K562 (cell line): Measurements from ENCODE around the gene CACNG7. TPM values are rescaled to one million over a fixed set of nuclear protein-coding genes. Genes with fewer than 3 reads are reported as not detected.

ENCODE experiments used
- CEBPG ChIP-seq, 3 experiments: fragments of 200-800 bp in 1 of 3; sonication (Bioruptor generic) in 1 of 3; sonication (generic) in 1 of 3; formaldehyde crosslinking in 1 of 3; IDR thresholded peaks in 2 of 3; conservative IDR thresholded peaks in 1 of 3; 2 replicates each; pipeline versions ENCODE4 v1.6.1 to v1.8.0; 2016 to 2022; ENCODE audit warnings: missing compliant biosample characterization in 2 of 3, missing genetic modification characterization in 2 of 3, mild to moderate bottlenecking in 1 of 3, missing genetic modification reagents in 1 of 3
- COPS2 ChIP-seq: fragments of 450-650 bp; conservative IDR thresholded peaks from 2 replicates; pipeline ENCODE4 v1.6.1; 2016; ENCODE audit warnings: mild to moderate bottlenecking, moderate library complexity
- CXXC5 ChIP-seq: fragments of 250-450 bp; sonication (Bioruptor Pico); IDR thresholded peaks from 2 replicates; pipeline ENCODE4 v1.8.0; 2022; ENCODE audit warnings: inconsistent platforms, mild to moderate bottlenecking, moderate library complexity
- DPF2 ChIP-seq: fragments of 450-650 bp; IDR thresholded peaks from 2 replicates; pipeline ENCODE4 v1.6.1; 2016
- HBP1 ChIP-seq: fragments of 450-650 bp; formaldehyde crosslinking; IDR thresholded peaks from 2 replicates; pipeline ENCODE4 v1.4.0; 2022; ENCODE audit warnings: missing genetic modification characterization
- HLTF ChIP-seq: fragments of 450-650 bp; IDR thresholded peaks from 2 replicates; pipeline ENCODE4 v1.6.1; 2016
- IRF1 ChIP-seq: sonication (generic); formaldehyde crosslinking; IDR thresholded peaks from 2 replicates; pipeline ENCODE4 v1.8.0; 2022; ENCODE audit warnings: missing genetic modification reagents, mild to moderate bottlenecking, borderline replicate concordance
- MAZ ChIP-seq, 2 experiments: fragments of 450-650 bp in 1 of 2; sonication (generic) in 1 of 2; formaldehyde crosslinking; IDR thresholded peaks in 1 of 2; conservative IDR thresholded peaks in 1 of 2; 2 replicates each; pipeline versions ENCODE4 v1.4.0 to v1.5.0; 2020; ENCODE audit warnings: mild to moderate bottlenecking in 1 of 2, missing genetic modification reagents in 1 of 2
- MCM3 ChIP-seq: fragments of 450-650 bp; IDR thresholded peaks from 2 replicates; pipeline ENCODE4 v1.6.1; 2016
- SIRT6 ChIP-seq: IDR thresholded peaks from one replicate; pipeline ENCODE4 v1.6.1; 2012; ENCODE audit warnings: low read depth, mild to moderate bottlenecking, control low read depth, inconsistent platforms, low read length, moderate library complexity
- SNRNP70 ChIP-seq: fragments of 200-400 bp; formaldehyde crosslinking; optimal IDR thresholded peaks from 2 replicates; pipeline ENCODE3; 2017; ENCODE audit warnings: low read depth, low read length
- TBP ChIP-seq: optimal IDR thresholded peaks from 2 replicates; pipeline ENCODE3; 2011; ENCODE audit warnings: low read depth, low read length, improper control_type of control experiment
- YBX1 ChIP-seq: fragments of 450-650 bp; IDR thresholded peaks from 2 replicates; pipeline ENCODE4 v1.7.1; 2016; ENCODE audit warnings: mild to moderate bottlenecking
- ZBTB8A ChIP-seq: fragments of 450-650 bp; IDR thresholded peaks from 2 replicates; pipeline ENCODE4 v1.6.1; 2018; ENCODE audit warnings: mild to moderate bottlenecking, moderate library complexity; ENCODE audit not compliant: partially characterized antibody
- ZFP36 ChIP-seq: fragments of 150-350 bp; IDR thresholded peaks from 2 replicates; pipeline ENCODE4 v1.6.1; 2018; ENCODE audit warnings: low read length, low read depth; ENCODE audit not compliant: partially characterized antibody
- ZNF655 ChIP-seq: fragments of 250-450 bp; sonication (Bioruptor Pico); IDR thresholded peaks from 2 replicates; pipeline ENCODE4 v1.5.0; 2021
- ZNF830 ChIP-seq: fragments of 250-450 bp; sonication (Bioruptor Pico); IDR thresholded peaks from 2 replicates; pipeline ENCODE4 v1.5.0; 2021; ENCODE audit warnings: mild to moderate bottlenecking
- polyA plus RNA-seq, 8 experiments: library from polyadenylated mRNA; depleted of rRNA in 4 of 8; stranded (reverse) in 5 of 8; unstranded in 3 of 8; fragments of >200 nt; fragmentation: Nextera tagmentation in 2 of 8; fragmentation: Illumina TruSeq in 1 of 8; extraction: Ambion mirVana in 2 of 8; extraction: Trizol in 1 of 8; gene quantifications; 2 replicates each; pipeline versions ENCODE4 v1.2.1 to v1.2.3, GENCODE V29; 2011 to 2014; ENCODE audit warnings: inconsistent platforms in 1 of 8, missing spikeins in 1 of 8
- total RNA-seq, 7 experiments: library from RNA; depleted of rRNA in 6 of 7; stranded (reverse); fragments of >200 nt in 6 of 7; fragmentation: Illumina TruSeq in 2 of 7; extraction: Trizol in 2 of 7; gene quantifications; 2 replicates each; pipeline versions ENCODE4 v1.2.1 to v1.2.3, GENCODE V29; 2011 to 2021; ENCODE audit warnings: low replicate concordance in 1 of 7
- TF ChIP-seq, protein P1 (sequence below), 2 experiments: IDR thresholded peaks in 1 of 2; conservative IDR thresholded peaks in 1 of 2; 2 replicates each; pipeline ENCODE4 v1.6.1; 2016; ENCODE audit warnings: low read depth in 2 of 2, mild to moderate bottlenecking in 1 of 2, missing compliant biosample characterization in 1 of 2, missing genetic modification characterization in 1 of 2, moderate library complexity in 1 of 2
- TF ChIP-seq, protein P2 (sequence below), 2 experiments: fragments of 450-650 bp; conservative IDR thresholded peaks; 2 replicates each; pipeline ENCODE4 v1.6.1; 2017; ENCODE audit warnings: mild to moderate bottlenecking in 2 of 2, moderate library complexity in 2 of 2

The CACNG7 gene
- total and polyA plus RNA-seq, 9 of the 15 experiments (the other 6 are each of a cell fraction or from before 2014, with no cell fraction given): not detected

DNA sequence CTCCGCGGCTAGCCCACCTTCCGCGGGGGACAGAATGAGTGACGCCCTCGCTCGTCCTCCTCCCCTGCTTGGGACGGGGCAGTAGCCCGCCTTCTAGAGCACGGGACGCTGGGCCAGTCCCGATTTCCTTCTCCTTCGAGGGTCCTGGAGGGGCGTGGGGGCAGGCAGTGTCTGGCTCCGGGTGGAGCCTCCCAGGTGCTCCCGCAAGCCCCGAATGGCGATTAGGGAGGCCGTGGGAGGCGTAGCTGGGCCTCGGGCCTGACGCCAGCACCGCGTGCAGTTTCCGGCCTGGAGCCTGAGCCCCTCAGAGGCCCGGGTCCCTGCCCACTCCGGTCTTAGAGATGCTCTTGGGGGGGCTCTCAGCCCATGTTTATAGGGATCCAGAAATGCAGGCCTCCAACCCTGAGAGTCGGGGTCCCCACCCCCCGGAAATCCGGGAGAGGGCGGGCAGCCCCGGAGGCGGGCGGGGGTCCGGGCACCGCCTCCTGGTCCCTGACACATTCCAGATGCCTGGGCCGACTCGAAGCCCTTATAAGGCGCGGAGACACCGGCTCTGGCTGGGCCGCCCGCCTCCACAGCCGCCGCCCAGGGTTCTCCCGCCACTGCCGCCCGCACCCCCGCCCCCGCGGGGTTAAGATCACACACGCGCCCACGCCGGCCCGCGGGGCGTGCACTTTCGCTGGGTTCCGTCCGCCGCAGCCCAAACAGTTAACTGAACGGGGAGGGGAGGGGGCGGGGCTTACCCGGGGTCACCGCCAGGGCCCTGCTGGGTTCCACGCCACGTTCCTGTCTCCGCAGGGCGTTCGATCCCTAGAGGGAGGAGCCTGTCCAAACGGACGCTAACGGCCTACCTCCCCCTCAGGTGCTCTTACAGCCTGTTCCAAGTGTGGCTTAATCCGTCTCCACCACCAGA lies 39.9 kb upstream of the CACNG7 start (continued):
- TF ChIP-seq HBP1: no peak
- TF ChIP-seq MCM3: no peak
- no peak for TF ChIP-seq HLTF
- TF ChIP-seq, protein P1, sequence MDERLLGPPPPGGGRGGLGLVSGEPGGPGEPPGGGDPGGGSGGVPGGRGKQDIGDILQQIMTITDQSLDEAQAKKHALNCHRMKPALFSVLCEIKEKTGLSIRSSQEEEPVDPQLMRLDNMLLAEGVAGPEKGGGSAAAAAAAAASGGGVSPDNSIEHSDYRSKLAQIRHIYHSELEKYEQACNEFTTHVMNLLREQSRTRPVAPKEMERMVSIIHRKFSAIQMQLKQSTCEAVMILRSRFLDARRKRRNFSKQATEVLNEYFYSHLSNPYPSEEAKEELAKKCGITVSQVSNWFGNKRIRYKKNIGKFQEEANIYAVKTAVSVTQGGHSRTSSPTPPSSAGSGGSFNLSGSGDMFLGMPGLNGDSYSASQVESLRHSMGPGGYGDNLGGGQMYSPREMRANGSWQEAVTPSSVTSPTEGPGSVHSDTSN (CRISPR knock-in tag; IDR thresholded peaks at IDR 0.05; ENCODE audit: low read depth): no peak
- TF ChIP-seq, protein P1 (tag; conservative IDR thresholded peaks at IDR 0.05; ENCODE audit: low read depth): no peak
- TF ChIP-seq, protein P2, sequence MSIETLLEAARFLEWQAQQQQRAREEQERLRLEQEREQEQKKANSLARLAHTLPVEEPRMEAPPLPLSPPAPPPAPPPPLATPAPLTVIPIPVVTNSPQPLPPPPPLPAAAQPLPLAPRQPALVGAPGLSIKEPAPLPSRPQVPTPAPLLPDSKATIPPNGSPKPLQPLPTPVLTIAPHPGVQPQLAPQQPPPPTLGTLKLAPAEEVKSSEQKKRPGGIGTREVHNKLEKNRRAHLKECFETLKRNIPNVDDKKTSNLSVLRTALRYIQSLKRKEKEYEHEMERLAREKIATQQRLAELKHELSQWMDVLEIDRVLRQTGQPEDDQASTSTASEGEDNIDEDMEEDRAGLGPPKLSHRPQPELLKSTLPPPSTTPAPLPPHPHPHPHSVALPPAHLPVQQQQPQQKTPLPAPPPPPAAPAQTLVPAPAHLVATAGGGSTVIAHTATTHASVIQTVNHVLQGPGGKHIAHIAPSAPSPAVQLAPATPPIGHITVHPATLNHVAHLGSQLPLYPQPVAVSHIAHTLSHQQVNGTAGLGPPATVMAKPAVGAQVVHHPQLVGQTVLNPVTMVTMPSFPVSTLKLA (conservative IDR thresholded peaks at IDR 0.05): peak; percentile 91 to 95
- TF ChIP-seq TBP: peak; percentile 70
- no peak for TF ChIP-seq SIRT6
- TF ChIP-seq MAZ (CRISPR knock-in tag; conservative IDR thresholded peaks at IDR 0.05 in 1 of 2, IDR thresholded peaks at IDR 0.05 in 1 of 2): peak; percentile 79 to 82
- no peak for TF ChIP-seq ZNF655
- TF ChIP-seq CXXC5 (CRISPR knock-in tag): peak; percentile 92
- TF ChIP-seq ZNF830: no peak
- TF ChIP-seq ZFP36: no peak
- 0 out of 2 replicates have a peak, but pooled peaks have one; percentile 24 for TF ChIP-seq DPF2
- TF ChIP-seq COPS2: no peak
- no peak for TF ChIP-seq CEBPG (CRISPR knock-in tag; IDR thresholded peaks at IDR 0.05)
- no peak for TF ChIP-seq CEBPG (tag; conservative IDR thresholded peaks at IDR 0.05 in 1 of 2, IDR thresholded peaks at IDR 0.05 in 1 of 2)
- TF ChIP-seq YBX1: no peak
- no peak for TF ChIP-seq SNRNP70
- TF ChIP-seq ZBTB8A: no peak
- TF ChIP-seq IRF1: no peak
